SK-N-DZ (cell line): ENCODE data around the gene ZHX3.

Experiments
- DNase-seq: peaks from one replicate; pipeline ENCODE4 v3.0.0-alpha.2; 2015; ENCODE audit warnings: low spot score

ZHX3 gene

DNA sequence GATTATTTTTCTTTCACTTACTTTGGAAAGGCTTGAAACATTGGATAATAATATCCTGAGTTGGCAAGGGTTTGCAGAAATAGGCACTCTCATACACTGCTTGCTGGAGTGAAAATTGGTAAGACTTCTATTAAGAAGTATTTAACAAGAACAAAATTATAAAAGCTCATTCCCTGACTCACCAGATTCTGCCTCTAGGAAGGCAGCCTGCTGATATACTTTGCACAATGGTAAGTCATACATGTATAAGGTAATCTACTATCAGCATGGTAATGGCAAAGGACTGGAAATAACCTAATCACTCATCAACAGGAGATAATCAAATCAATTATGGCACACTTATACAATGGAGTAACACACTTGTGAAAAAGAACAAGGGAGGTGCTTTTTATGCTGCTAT, 94.4 kb downstream of the ZHX3 start:
- no peak for DNase-seq

DNA sequence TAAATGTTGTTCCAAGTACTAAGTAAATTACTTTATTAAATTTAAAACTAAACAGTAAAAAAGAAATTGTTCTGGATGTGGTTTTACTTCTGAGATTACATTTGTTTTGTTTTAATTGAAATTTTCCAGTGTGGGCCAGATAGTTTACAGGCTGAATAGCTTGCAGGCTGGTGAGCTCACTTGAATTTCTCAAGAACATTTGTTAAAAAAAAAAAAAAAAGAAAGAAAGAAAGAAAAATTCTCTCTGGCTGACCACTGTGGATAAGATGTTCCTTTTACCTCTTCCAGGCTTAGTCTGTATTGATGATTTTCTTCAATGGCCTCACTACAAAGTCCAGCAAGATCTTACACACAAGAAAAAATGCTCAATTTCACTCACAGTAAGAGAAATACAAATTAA, 94.8 kb downstream of the ZHX3 start:
- DNase-seq, result no peak

DNA sequence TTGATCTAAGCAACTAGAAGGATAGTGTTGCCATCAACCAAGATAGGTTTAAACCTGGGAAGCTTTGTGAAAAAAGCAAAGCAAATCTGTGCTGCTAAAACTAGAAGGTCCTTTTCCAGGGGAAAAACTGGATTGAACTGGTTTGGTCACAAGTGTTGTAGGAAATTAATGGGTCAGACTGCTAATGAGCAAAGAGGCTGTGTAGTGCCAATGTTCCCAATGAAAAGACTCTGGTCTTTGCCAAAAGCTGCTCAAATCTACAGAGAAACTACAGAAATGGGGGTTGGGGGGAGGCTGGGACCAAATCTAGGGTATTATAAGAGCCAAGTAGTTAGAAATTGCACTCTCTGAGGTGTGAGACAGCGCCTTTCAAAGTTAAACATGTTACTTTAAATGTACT, 95.2 kb downstream of the ZHX3 start:
- no peak for DNase-seq

DNA sequence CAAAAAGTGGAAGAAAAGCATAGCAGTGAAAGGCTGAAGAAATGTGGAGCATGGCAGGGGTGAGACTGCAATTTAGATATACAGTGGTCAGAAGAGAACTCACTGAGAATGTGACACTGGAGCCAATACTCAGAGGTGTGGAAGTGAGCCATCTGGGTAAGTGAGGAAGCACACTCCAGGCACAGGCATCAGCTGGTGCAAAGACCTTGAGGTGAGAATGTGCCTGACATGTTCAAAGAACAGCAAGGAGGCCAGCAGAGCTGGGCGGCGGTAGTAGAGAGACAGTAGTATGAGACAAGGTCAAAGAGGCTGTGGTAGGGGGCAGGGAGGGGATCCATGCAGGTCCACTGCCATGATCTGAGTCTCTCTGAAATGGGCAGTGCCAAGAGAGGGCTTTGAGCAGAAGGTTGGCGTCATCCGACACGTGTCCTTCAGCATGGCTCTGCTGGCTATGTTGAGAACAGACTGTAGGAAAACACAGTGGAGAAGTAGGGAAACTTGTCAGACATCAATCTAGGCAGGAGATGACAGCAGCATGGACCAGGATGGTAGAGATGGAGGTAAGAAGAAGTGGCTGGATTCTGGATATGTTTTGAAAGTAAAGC, 95.8 kb downstream of the ZHX3 start:
- no peak for DNase-seq

DNA sequence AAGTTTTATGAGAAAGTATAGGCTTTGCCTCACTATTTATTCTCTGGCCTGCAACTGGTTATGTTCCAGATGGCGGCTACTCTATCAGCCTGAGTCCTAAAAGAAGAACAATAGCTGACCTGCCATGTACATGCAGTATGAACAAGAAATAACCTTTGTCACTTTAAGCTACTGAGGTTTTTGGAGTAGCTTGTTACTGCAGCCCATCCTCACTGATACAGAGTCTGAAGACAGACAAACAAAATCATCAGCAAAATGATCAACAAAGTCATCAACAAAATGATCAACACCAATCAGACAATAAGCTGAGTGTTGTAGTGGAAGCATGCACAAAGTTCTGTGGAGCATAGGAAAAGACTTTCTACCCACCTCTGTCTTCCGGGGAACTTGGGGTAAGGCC, 97.7 kb downstream of the ZHX3 start:
- DNase-seq, result no peak

DNA sequence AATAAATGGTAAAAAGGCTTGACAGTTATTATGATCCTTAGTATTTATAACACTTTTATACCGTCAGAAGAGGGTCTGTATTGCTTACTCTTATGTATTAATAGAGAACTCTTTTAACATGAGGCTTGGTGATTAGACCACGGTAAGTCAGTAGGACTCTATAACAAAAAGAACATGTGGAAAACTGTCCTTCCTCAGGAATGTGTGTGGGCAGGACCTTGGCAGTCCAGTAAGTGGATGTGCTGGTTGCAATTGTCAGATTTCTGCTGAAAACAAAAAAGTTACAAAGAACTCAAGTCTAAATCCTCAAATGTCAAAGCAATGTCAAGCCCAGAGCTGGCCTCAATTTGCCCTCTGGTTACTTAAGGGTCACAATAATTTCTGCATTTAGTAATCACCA, 99.1 kb downstream of the ZHX3 start:
- DNase-seq, result no peak

DNA sequence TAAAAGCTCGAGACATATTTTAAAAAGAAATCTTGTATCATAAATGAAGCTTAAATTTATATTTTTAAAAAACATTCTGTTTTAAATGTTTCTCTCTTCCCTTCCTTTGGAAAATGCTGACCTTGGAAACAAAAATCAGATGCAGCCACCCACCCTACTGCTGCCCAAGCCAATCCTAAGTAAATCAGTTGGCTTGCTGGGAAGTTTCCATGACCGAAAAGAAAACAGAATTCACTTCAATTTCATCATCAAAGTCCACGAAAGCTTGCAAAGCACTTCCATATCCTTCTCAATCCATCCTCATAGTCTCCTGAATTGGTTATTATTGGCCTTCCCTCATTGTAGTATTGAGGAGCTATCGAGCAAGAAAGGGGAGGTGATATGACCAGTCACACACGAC, 100.1 kb downstream of the ZHX3 start:
- no peak for DNase-seq

DNA sequence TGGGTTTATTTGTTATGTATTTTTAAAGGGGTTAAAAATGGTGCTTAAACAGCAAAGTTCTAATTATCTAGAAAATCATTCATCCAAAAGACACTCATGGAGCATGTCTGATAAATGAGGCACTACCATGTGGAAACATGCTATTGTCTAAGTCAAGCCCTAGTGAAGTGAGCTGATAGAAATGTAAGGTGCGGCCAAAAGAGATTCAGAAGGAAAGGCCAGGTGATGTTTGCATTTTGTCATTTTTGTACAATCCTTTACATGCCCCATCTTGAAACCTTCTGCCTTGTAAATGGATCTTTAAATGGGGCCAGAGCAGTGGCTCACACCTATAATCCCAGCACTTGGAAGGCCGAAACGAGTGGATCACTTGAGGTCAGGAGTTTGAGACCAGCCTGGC, 102.9 kb downstream of the ZHX3 start:
- DNase-seq, result no peak

DNA sequence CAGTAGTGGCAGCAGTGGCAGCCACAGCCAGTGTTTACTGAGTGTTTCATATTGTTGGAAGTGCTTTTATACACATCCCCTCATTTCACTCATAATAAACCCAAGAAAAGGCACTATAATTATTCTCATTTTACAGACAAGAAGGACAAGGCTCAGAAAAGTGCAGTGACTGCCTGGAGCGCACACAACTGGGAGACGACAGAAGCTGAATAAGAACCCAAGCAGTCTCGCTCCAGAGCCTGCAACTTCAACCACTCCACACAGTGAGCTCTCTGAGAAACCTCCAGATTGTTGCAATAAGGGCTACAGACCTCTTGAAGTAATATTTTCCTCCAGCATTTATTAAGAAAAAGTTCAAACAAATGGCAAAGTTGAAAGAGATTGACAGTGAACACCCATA, 103.3 kb downstream of the ZHX3 start:
- no peak for DNase-seq

DNA sequence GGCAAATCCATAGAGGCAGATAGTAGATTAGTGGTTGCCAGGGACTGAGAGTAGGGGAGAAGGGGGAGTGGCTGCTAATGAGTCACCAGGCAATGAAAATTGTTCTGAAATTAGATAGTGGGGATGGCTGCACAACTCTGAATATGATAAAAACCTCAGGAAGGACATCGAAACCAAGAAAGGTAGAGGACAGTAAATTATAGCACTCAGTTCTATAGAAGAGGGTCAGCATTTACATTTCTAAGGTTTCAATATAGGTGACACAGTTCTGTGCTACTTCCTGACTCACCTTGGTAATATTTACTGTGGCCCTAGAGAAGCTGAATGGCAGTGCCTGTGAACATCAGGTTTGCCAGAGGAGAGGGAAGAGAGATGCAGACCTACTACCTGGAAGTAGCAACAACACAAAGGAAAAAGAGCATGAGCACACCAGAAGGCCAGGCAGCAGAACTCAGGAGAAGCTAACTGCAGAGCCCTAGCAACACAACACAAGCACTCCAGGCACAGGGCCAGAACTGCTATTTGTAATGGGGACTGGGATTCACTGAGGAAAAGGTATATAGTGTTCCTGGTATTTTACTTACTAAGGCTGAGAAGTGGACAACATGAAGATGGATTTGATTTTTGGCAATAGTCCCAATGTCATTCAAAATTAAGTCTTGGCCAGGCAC, 104.2 kb downstream of the ZHX3 start:
- no peak for DNase-seq

DNA sequence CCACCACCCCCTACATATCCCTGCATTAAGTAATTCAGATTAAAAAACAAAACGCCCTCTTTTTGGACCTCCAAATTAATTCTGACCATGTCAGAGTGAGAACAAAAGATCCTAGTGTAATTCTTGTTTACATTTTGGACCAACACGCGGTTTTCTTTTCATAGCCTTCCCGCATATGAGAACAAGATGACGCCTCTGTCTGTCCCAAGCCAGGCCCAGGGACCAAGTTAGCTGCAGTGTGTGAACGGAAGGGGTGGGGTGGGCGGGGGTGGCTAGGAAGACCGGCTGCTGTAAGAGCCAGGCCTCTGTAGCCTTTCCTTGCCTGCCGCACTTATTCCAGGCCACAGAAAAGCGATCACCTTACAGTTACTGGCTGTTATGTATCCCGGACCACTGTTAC, 112.2 kb downstream of the ZHX3 start:
- DNase-seq, result no peak

DNA sequence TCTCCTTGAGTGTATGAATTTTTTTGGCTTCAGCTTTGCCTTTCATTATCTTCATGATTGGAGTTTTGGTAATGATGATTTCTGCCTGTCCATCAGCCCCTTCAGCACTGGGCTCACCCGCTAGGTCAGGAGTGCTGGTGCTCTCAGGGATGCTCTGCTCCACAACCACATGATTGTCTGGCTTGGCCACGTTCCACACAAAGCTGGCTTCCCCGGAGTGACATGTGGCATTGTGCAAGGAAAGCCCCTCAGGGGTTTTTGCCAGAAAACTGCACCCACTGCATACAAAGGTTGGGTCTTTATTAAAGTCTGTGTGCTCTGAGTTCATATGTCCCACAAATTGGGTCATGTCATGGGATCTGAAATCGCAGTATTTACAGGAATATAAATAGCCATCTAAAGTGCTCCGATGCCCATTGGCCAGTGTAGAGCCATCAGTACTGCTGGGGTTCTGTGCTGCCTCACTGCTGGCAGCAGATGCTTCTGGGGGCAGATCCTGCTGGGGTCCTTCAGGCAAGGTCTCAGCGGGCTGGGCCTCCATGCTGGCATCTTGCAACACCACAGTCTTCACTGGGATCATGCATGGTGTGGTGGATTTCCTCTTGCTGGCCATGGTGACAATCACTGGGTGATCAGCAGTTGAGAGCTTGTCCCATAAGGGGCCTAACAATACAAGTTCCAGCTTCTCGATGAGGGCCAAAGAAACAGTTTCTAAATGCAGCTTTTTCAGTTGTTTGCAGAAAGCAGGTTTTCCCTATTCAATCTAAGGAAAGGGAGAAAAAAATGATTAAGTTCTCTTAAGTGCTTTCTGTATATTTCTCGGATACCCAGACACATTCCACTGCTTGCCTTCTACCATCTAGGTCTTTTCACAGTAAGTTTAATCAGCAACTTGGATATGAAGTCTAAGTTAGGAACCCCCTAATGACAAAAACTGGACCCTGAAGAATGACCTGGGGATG, 112.9 kb downstream of the ZHX3 start:
- no peak for DNase-seq

DNA sequence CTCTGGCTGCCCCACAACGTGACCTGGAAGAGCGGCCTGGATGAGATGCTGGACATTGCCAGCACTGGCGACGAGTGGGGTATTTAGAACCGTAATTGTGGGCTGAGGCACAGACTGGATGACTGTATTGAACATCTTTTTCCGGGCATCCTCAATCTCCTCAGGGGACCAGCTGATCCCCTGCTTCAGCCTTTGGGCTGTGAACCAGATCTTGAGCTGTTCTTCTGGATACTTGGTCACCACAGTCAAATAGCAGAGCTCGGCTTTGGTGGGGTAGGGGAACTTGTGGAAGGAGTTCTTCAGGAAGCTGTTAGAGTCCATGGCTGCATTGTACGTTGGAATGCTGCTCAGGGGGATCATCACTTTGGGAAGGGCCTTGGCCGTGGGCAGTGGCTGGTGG, 113.9 kb downstream of the ZHX3 start:
- DNase-seq, result no peak

DNA sequence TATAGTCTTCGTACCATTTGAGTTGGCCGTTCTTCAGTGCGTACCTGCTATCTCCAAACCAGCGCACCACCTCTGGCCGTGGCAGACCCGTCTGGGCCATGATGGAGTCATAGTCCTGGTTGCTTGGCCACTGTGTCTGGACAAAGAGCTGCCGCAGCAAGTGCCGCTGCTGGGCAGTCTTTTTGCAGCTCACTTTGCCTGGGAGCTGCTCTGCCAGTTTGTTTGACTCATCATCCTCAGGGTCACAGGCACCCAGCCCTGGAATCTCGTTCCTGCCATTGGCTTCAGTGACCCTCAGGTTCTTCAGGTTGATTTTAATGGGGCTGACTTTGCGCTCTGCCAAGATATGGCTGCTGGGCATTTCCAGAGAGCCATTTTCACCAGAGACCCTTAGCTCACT, 115.1 kb downstream of the ZHX3 start:
- no peak for DNase-seq

DNA sequence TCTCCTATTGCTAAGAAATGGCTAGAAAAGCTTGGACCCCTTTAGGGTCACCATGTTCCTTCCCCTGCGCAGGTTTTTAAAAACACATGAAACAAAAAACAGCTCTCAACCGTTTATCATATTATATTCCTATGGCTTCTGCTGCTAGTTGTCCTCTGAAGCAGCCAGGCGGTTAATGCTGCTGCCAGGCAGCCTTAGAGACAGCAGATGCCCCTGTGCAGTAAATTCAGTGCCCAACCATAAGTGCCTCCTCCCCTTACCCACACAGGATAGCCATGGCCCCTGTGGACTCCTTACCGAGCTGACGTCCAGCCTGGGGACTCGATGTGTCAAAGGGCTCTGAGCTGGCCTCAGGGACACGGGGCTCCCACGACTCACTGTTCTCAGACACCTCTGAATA, 115.8 kb downstream of the ZHX3 start:
- no peak for DNase-seq

DNA sequence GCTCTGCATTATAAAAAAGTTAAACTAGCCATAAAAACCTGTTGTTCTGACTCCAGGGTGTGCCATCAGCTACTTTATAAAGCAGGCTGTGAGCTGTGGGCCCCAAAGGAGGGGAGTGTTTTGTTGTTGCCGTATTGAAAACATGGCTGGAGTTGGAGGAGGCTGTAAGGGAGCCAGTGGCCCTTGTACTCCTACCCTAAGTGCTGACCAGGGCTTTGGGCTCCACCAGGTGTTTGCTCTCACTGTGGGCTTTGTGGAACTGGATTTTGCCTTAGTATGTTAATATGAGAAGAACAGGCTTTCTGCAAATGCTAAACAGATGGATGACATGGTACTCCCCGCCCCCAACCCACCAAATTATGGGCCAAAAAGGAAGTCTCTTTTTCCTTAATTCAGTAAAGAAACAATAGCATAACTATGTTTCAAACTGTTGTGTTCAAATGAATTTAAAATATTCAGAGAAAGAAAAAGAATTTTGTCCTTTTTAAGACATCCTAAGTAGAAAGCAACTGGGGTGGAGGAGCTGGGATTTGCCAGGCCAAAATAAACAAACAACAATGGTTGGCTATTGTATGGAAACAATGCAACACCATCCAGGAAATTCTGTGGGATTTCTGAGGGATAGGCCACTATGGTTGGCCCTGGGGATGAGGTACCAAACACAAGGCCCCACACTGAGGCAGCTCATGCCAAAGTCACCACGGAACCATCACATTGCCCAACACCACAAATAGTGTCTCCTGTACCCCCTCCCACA, 116.9 kb downstream of the ZHX3 start:
- no peak for DNase-seq

DNA sequence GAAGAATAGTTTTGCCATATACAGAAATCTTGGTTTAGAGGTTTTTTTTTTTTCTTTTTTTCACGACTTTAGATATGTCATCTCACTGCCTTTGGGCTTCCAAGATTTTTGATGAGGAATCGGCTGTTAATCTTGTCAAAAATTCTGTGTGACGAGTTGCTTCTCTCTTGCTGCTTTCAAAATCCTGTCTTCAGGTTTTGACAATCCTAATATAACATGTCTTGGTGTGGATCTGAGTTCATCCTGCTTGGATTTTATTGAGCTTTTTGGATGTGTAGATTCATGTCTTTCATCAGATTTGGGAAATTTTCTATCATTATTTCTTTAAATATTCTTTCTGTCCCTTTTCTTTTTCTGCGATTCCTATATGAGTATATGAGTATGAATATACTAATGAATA, 119.1 kb downstream of the ZHX3 start:
- no peak for DNase-seq

DNA sequence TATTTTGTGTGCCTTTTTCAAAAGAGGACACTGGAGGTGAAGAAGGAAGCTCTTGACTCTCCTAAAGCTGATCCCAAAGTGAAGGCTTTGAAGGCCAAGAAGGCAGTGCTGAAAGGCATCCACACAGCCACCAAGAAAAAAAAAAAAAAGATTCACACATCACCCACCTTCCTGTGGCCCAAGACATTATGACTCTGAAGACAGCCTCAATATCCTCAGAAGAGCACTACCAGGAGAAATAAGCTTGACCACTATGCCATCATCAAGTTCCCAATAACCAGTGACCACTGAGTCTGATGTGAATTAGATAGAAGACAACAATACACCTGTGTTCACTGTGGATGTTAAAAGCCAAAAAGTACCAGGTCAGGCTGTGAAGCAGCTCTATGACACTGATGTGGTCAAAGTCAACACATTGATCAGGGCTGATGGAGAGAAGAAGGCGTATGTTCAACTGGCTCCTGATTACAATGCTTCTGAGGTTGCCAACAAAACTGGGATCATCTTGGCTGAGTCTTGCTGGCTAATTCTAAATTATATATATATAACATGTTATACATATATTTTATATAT, 120.8 kb downstream of the ZHX3 start:
- peak; percentile 48 for DNase-seq

DNA sequence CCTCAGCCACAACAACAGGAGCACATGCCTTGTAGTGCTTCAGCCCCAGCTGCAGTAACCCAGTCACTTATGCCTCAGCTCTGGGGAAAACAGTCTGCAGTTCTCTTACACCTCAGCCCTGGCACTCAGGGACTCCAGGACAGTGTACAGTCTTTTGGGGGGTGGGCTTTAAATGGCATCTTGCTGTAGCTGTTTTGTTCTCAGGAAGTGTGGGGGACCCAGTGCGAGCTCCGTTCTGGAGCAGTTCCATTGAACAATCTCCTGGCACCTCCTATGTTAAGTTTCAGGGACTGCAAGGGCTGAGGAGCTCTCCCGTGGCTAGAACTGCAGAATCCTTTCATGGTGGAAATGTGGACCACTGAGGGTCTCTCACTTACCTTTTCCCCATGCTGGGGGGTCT, 125.0 kb downstream of the ZHX3 start:
- DNase-seq, result no peak

DNA sequence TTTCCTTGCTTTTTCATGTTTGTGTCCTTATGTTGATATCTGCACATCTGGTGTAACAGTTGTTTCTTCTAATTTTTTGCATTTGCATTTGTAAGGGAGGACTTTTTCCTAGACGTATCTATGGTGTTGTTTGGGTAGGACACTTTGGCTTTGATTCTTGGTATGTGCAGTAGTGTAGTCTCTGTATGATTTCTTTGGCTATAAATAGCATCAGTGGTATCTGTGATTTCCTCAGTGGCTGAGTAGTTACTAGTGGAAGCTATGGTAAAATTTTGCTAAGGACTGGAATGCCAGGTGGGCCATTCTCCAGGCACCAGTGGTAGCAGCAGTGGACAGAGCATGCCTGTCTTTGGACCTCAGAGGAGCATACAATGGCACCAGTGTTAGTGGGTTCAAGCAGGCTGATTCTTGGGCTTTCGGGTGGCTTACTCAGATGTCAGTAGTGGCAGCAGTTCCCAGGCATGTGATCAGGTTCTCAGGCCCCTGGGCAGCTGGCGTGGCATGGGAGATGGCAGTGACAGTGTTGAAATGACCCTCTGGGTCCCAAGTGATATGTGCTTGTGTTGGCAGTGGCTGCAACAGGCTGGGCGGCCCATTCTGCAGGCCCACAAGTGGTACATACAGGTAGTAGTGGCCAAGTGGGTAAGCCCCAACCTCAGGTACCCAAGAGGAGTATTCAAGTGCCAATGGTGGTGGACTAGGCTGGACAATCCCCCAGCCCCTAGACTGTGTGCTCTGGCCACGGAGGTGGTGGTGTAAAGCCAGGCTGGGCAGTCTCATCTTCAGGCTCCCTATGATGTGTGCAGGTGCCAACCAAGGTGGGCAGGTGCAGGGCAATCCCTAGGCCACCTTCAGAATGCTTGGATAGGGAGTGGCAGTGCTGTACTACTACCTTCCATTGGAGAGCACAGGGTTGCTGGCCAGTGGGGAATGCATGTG, 125.7 kb downstream of the ZHX3 start:
- no peak for DNase-seq

DNA sequence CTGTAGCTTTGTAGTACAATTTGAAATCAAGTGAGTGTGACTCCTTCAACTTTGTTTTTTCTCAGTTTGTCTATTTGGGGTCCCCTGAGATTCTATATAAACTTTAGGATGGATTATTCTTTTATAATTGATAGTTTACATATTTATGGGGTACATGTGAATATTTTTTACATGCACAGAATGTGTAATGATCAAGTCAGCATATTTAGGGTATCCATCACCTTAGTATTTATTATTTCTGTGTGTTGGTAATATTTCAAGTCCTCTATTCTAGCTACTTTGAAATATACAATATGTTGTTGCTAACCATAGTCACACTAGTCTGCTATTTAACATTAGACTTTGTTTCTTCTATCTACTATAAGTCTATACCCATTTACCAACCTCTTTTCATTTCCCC, 129.9 kb downstream of the ZHX3 start:
- no peak for DNase-seq
